GM23338 (cell line): ENCODE measurements around the gene DNAH6.

Experiments
- CREB1 ChIP-seq: fragments of 250-450 bp; sonication (Bioruptor Pico); IDR thresholded peaks from 2 replicates; pipeline ENCODE4 v1.5.0; 2020; ENCODE audit warnings: low read depth, mild to moderate bottlenecking, moderate library complexity
- CTCF ChIP-seq, 2 experiments: fragments of 200-600 bp in 1 of 2; sonication (generic) in 1 of 2; conservative IDR thresholded peaks; 2 replicates each; pipeline versions ENCODE4 v1.5.1 to v1.6.1; 2016 to 2017; ENCODE audit warnings: antibody characterized with exemption in 2 of 2, low read depth in 2 of 2, mild to moderate bottlenecking in 2 of 2, moderate library complexity in 1 of 2
- EZH2 ChIP-seq: fragments of 200-600 bp; sonication (generic); IDR thresholded peaks from one replicate; pipeline ENCODE4 v1.8.0; 2017; ENCODE audit warnings: antibody characterized with exemption, mild to moderate bottlenecking, low read depth; ENCODE audit not compliant: unreplicated experiment
- EZH2phosphoT487 ChIP-seq: fragments of 200-600 bp; sonication (generic); IDR thresholded peaks from one replicate; pipeline ENCODE4 v1.8.1; 2018; ENCODE audit warnings: antibody characterized with exemption; ENCODE audit not compliant: unreplicated experiment
- POLR2AphosphoS5 ChIP-seq: IDR thresholded peaks from 2 replicates; pipeline ENCODE4 v1.6.1; 2016; ENCODE audit warnings: antibody characterized with exemption, low read depth
- STAT1 ChIP-seq: IDR thresholded peaks from one replicate; pipeline ENCODE4 v1.6.1; 2016; ENCODE audit warnings: antibody characterized with exemption; ENCODE audit not compliant: unreplicated experiment
- ZNF331 ChIP-seq: fragments of 250-450 bp; sonication (Bioruptor Pico); IDR thresholded peaks from 2 replicates; pipeline ENCODE4 v1.5.0; 2020; ENCODE audit warnings: low read depth, mild to moderate bottlenecking, moderate library complexity
- TF ChIP-seq, protein P1 (sequence below): IDR thresholded peaks from one replicate; pipeline ENCODE4 v1.6.1; 2018; ENCODE audit warnings: antibody characterized with exemption; ENCODE audit not compliant: unreplicated experiment
- TF ChIP-seq, protein P2 (sequence below): IDR thresholded peaks from 2 replicates; pipeline ENCODE4 v1.6.1; 2016; ENCODE audit warnings: antibody characterized with exemption

GRCh38 chr2:84816426-84817026, 300.2 kb downstream of the DNAH6 start:
- TF ChIP-seq CTCF (conservative IDR thresholded peaks at IDR 0.05; ENCODE audit: low read depth in 2 of 2) (no peak), STAT1 (no peak), EZH2 (no peak), POLR2AphosphoS5 (no peak), CREB1 (CRISPR knock-in tag) (no peak), EZH2phosphoT487 (no peak), ZNF331 (no peak)
- TF ChIP-seq, protein P1, sequence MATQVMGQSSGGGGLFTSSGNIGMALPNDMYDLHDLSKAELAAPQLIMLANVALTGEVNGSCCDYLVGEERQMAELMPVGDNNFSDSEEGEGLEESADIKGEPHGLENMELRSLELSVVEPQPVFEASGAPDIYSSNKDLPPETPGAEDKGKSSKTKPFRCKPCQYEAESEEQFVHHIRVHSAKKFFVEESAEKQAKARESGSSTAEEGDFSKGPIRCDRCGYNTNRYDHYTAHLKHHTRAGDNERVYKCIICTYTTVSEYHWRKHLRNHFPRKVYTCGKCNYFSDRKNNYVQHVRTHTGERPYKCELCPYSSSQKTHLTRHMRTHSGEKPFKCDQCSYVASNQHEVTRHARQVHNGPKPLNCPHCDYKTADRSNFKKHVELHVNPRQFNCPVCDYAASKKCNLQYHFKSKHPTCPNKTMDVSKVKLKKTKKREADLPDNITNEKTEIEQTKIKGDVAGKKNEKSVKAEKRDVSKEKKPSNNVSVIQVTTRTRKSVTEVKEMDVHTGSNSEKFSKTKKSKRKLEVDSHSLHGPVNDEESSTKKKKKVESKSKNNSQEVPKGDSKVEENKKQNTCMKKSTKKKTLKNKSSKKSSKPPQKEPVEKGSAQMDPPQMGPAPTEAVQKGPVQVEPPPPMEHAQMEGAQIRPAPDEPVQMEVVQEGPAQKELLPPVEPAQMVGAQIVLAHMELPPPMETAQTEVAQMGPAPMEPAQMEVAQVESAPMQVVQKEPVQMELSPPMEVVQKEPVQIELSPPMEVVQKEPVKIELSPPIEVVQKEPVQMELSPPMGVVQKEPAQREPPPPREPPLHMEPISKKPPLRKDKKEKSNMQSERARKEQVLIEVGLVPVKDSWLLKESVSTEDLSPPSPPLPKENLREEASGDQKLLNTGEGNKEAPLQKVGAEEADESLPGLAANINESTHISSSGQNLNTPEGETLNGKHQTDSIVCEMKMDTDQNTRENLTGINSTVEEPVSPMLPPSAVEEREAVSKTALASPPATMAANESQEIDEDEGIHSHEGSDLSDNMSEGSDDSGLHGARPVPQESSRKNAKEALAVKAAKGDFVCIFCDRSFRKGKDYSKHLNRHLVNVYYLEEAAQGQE = no peak
- TF ChIP-seq, protein P2, sequence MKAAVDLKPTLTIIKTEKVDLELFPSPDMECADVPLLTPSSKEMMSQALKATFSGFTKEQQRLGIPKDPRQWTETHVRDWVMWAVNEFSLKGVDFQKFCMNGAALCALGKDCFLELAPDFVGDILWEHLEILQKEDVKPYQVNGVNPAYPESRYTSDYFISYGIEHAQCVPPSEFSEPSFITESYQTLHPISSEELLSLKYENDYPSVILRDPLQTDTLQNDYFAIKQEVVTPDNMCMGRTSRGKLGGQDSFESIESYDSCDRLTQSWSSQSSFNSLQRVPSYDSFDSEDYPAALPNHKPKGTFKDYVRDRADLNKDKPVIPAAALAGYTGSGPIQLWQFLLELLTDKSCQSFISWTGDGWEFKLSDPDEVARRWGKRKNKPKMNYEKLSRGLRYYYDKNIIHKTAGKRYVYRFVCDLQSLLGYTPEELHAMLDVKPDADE = no peak
